GM19035 (cell line): Measurements from ENCODE around the gene DNAH14.
A peak's percentile ranks its signal among the peaks of the same experiment; 100 is the strongest.
"Not testable (repeated sequence)": the region's sequence is repeated elsewhere in the genome, so short reads cannot be mapped to it uniquely, and the experiment has no call there.

Experiments
- ATAC-seq: cut with Tn5 transposase; IDR thresholded peaks from one replicate; pipeline ENCODE4 v1.9.1; 2021; ENCODE audit not compliant: unreplicated experiment

The DNAH14 gene

GRCh38 chr1:225250432-225250831 lies 321.0 kb downstream of the DNAH14 start:
- peak; percentile 82 for ATAC-seq

DNA sequence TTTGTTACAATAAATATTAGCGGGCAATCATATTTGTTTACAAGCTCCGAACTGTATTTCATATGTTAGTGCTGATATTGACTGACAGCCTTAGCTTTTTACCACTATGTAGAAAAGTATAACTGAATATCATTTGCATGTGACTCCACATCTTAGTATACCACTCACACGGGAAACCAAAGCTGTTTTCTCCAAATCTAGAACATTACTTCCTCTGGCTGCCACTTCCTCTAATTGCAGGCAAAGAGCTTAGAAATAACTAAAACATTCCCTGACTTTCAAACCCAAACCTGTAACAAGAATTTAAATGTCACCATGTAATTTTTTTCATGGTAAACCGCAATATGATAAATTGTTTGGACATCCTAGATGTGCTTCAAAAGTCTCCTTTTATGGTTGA lies 323.7 kb downstream of the DNAH14 start:
- no peak for ATAC-seq

- ATAC-seq, result no peak
These were observed 324.3 kb downstream of the DNAH14 start for GRCh38 chr1:225253784-225254183.

GRCh38 chr1:225254676-225255075 lies 325.2 kb downstream of the DNAH14 start:
- no peak for ATAC-seq

DNA sequence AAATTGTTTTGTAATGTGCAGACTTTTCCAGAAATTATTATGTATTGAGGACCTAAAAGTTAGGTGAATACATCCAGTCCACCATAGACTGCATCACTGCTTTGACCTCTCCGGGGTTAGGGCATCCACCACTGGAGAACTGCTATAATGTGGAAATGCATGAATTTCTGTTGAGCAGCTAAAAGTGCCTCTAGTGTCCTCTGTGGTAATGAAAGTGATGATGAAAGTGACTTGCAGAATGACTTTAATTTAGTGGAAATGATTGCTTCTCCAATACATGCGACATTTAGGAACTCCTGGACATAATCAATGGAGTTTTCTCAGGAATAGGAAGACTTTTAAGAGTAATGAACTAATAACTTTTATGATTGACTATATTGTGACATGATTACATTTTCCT lies 327.6 kb downstream of the DNAH14 start:
- ATAC-seq, result no peak

DNA sequence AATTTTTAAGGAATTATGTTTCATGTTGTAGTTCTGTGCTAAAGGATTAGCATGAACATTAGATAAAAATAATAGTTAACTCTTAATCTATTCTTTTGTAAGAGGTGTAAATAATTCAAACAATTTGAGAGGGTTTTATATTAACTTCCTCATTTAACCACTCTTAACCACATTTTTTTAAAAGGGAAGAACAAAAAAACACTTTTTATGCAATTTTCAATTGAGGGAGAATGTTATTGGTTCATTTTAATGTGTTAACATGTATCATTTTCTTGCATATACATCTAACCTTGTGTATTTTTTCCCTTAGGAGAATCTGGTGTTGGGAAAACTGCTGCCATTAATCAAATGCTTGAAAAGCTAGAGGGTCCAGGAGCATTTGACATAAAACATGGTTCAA lies 329.3 kb downstream of the DNAH14 start:
- no peak for ATAC-seq

DNA sequence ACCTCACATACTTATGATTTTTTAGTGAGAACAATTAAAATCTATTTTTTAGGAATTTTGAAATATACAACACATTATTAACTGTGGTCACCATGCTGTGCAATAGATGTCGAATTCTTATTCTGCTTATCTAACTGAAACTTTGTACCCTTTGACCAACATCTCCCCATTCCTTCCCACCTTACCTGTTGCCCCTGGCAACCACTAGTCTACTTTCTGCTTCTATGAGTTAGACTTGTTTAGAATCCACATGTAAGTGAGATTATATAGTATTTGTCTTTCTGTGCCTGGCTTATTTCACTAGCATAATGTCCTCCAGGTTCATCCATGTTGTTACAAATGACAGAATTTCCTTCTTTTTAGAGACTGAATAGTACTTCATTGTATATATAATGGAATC lies 330.1 kb downstream of the DNAH14 start:
- no peak for ATAC-seq

DNA sequence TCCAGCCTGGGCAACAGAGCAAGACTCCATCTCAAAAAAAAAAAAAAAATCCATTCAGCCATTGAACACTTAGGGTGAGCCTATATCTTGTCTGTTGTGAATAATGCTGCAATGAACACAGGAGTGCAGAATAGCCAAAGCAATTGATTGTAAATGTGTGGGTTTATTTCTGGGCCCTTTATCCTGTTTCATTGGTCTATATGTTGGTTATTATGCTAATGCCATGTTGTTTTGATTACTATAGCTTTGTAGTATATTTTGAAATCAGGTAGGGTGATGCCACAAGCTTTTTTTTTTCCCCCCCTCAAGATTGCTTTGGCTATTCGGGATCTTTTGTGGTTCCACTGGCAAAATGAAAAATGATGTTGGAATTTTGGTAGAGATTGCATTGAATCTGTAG lies 330.8 kb downstream of the DNAH14 start:
- ATAC-seq, result no peak

DNA sequence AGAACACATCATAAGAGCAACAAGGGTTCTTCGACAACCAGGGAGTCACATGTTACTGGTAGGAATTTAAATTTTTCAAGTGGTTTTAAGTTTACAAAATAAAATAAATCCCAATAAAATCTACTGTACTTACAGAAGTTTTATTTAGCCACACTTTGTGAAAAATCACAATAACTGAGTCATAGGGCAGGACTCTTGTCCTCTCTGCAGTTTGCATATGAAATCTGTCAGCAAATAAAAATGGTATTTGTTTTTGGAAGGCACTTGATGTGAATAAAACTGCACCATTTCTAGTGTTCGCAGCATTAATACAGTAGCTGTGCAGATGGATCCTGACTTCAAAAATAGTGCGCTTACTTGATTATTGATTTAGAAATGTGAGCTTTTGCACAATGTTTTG lies 348.0 kb downstream of the DNAH14 start:
- no peak for ATAC-seq

GRCh38 chr1:225280563-225280962 lies 351.1 kb downstream of the DNAH14 start:
- no peak for ATAC-seq

- ATAC-seq, result no peak
These were observed 360.8 kb downstream of the DNAH14 start for GRCh38 chr1:225290244-225290643.

DNA sequence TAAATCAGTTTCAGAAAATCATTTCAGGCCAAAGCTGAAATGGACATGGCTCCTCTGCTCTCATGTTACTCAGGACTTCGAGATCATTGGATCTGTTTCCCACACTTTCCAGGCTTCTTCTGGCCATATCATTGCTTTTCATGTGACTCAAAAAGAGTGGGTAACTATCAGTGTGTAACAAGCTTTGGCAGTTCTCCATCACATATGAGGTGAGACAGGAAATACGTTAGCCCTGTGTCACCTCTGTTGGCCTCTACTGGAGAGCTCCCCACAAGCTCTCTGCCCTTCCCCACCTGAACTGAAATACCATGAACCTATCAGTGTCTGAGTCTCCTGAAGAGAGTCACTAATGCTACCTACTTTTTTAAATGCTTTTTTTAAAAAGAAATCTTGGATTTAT lies 370.1 kb downstream of the DNAH14 start:
- no peak for ATAC-seq

- no peak for ATAC-seq
These were observed 370.9 kb downstream of the DNAH14 start for GRCh38 chr1:225300381-225300780.

GRCh38 chr1:225304996-225305395 lies 375.5 kb downstream of the DNAH14 start:
- ATAC-seq, result no peak

DNA sequence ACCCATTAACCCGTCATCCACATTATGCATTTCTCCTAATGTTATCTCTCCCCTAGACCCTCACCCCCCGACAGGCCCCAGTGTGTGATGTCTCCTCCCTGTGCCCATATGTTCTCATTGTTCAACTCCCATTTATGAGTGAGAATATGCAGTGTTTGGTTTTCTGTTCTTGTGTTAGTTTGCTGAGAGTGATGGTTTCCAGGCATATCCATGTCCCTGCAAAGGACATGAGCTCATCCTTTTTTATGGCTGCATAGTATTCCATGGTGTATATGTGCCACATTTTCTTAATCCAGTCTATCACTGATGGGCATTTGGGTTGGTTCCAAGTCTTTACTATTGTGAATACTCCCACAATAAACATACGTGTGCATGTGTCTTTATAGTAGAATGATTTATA lies 381.1 kb downstream of the DNAH14 start:
- not testable (repeated sequence) for ATAC-seq

- ATAC-seq, result peak; percentile 97
These were observed 389.5 kb downstream of the DNAH14 start for GRCh38 chr1:225318706-225319575.

GRCh38 chr1:225319871-225320270 lies 390.4 kb downstream of the DNAH14 start:
- no peak for ATAC-seq

DNA sequence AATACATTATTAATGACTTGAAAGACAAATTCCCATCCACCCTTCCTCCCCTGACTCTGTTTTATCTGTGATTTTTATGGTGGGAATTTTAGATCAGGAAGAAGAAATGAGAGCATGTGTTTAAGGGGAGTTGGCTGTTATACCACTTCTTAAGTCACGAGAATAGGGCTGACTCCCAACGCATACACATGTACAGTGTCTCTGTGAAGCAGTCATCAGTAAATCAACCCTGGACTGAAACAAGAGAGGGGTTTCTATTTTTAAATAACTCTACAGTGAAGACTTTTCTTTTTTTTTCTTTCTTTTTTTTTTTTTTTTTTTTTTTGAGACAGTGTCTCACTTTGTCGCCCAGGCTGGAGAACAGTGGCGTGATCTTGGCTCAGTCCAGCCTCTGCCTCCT lies 392.3 kb downstream of the DNAH14 start:
- no peak for ATAC-seq

DNA sequence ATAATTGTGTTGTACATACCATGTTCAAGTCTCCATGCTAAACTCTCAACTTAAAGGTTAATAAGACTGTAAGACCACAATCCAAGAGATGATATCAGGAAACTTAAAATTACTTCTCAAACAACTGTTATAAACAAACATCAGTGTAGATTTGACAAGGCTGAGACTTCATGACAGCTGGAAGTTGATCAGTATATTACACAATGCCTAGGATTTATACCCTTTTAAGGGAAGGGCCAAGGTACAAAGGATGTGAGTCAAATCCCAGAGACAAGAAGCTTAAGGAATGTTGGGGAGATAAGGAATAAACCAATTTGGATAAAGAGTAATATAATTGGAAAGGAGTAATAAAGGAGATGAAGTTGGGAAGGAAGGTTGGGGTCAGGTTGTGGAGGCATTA lies 399.6 kb downstream of the DNAH14 start:
- no peak for ATAC-seq

- ATAC-seq, result not testable (repeated sequence)
These were observed 400.5 kb downstream of the DNAH14 start for GRCh38 chr1:225329996-225330395.

- no peak for ATAC-seq
These were observed 403.2 kb downstream of the DNAH14 start for GRCh38 chr1:225332686-225333085.

- ATAC-seq, result not testable (repeated sequence)
These were observed 405.8 kb downstream of the DNAH14 start for GRCh38 chr1:225335098-225335778.
